H9 (cell line): ENCODE results near the gene GPR161. TPM values are rescaled to one million over a fixed set of nuclear protein-coding genes. Genes with fewer than 3 reads are reported as not detected.
"Not testable (repeated sequence)": the region's sequence is repeated elsewhere in the genome, so short reads cannot be mapped to it uniquely, and the experiment has no call there.

Experiments used
- DNase-seq: peaks from one replicate; pipeline ENCODE4 v3.0.0-alpha.2; 2017
- H2AFZ ChIP-seq: one replicate; pipeline ENCODE4 v1.6.1; 2013; ENCODE audit warnings: mild to moderate bottlenecking, low read length, control low read depth, moderate library complexity
- H2AK5ac ChIP-seq: 2 replicates; pipeline ENCODE4 v1.6.1; 2013; ENCODE audit warnings: low read length, control low read depth, mixed read lengths; ENCODE audit not compliant: insufficient read length
- H2BK120ac ChIP-seq: one replicate; pipeline ENCODE4 v1.6.1; 2013; ENCODE audit warnings: low read depth, mild to moderate bottlenecking, low read length, control low read depth, inconsistent platforms; ENCODE audit not compliant: poor library complexity, severe bottlenecking
- H2BK12ac ChIP-seq: 2 replicates; pipeline ENCODE4 v1.6.1; 2013; ENCODE audit warnings: low read length, control low read depth, mixed read lengths, low read depth; ENCODE audit not compliant: insufficient read length
- H2BK15ac ChIP-seq: 2 replicates; pipeline ENCODE4 v1.6.1; 2013; ENCODE audit warnings: low read depth, low read length, control low read depth
- H2BK20ac ChIP-seq: one replicate; pipeline ENCODE4 v1.6.1; 2013; ENCODE audit warnings: low read depth, mild to moderate bottlenecking, low read length, control low read depth, inconsistent platforms; ENCODE audit not compliant: poor library complexity, severe bottlenecking
- H2BK5ac ChIP-seq: 2 replicates; pipeline ENCODE4 v1.6.1; 2013; ENCODE audit warnings: low read length, control low read depth, mixed read lengths; ENCODE audit not compliant: insufficient read length
- H3K14ac ChIP-seq: 2 replicates; pipeline ENCODE4 v1.6.1; 2013; ENCODE audit warnings: low read length, control low read depth; ENCODE audit not compliant: insufficient read depth
- H3K18ac ChIP-seq: 2 replicates; pipeline ENCODE4 v1.6.1; 2013; ENCODE audit warnings: low read depth, mild to moderate bottlenecking, mixed read lengths, low read length, control low read depth; ENCODE audit not compliant: insufficient read length
- H3K23ac ChIP-seq: 2 replicates; pipeline ENCODE4 v1.6.1; 2013; ENCODE audit warnings: low read length, control low read depth, mixed read lengths, low read depth; ENCODE audit not compliant: insufficient read length
- H3K23me2 ChIP-seq: 2 replicates; pipeline ENCODE4 v1.6.1; 2013; ENCODE audit warnings: low read depth, mild to moderate bottlenecking, mixed read lengths, low read length, control low read depth; ENCODE audit not compliant: insufficient read length, poor library complexity, severe bottlenecking
- H3K27ac ChIP-seq: 2 replicates; pipeline ENCODE4 v1.5.1; 2013; ENCODE audit warnings: low read length, control low read depth, mixed read lengths, low read depth; ENCODE audit not compliant: insufficient read length
- H3K27me3 ChIP-seq: 2 replicates; pipeline ENCODE4 v1.6.1; 2013; ENCODE audit warnings: low read length, control low read depth, inconsistent platforms; ENCODE audit not compliant: insufficient read depth
- H3K4ac ChIP-seq: 2 replicates; pipeline ENCODE4 v1.6.1; 2013; ENCODE audit warnings: low read depth, mild to moderate bottlenecking, control low read depth, inconsistent platforms, low read length, moderate library complexity
- H3K4me1 ChIP-seq: 2 replicates; pipeline ENCODE4 v1.6.1; 2013; ENCODE audit warnings: low read length, control low read depth, inconsistent platforms; ENCODE audit not compliant: insufficient read depth
- H3K4me2 ChIP-seq: 2 replicates; pipeline ENCODE4 v1.6.1; 2013; ENCODE audit warnings: low read length, control low read depth, mixed read lengths; ENCODE audit not compliant: insufficient read length, insufficient read depth
- H3K56ac ChIP-seq: 2 replicates; pipeline ENCODE4 v1.6.1; 2013; ENCODE audit warnings: low read depth, mild to moderate bottlenecking, mixed read lengths, low read length, control low read depth; ENCODE audit not compliant: insufficient read length
- H3K79me1 ChIP-seq: 2 replicates; pipeline ENCODE4 v1.6.1; 2013; ENCODE audit warnings: low read depth, mild to moderate bottlenecking, moderate library complexity, low read length, control low read depth, inconsistent platforms; ENCODE audit not compliant: insufficient read depth, poor library complexity, severe bottlenecking
- H3K79me2 ChIP-seq: 2 replicates; pipeline ENCODE4 v1.6.1; 2013; ENCODE audit warnings: low read length, control low read depth, inconsistent platforms; ENCODE audit not compliant: insufficient read depth
- H3K9ac ChIP-seq: 2 replicates; pipeline ENCODE4 v1.6.1; 2013; ENCODE audit warnings: low read length, control low read depth, mixed read lengths; ENCODE audit not compliant: insufficient read length; ENCODE audit errors: extremely low read depth
- H3K9me3 ChIP-seq: one replicate; pipeline ENCODE4 v1.6.1; 2013; ENCODE audit warnings: low read depth, low read length, inconsistent platforms; ENCODE audit not compliant: control insufficient read depth
- H3T11ph ChIP-seq: one replicate; pipeline ENCODE4 v1.6.1; 2013; ENCODE audit warnings: mild to moderate bottlenecking, low read length, control low read depth, inconsistent platforms
- H4K20me1 ChIP-seq: one replicate; pipeline ENCODE4 v1.6.1; 2013; ENCODE audit not compliant: control insufficient read depth, insufficient read length, insufficient read depth
- H4K5ac ChIP-seq: 2 replicates; pipeline ENCODE4 v1.6.1; 2013; ENCODE audit warnings: low read depth, mild to moderate bottlenecking, mixed read lengths, low read length, control low read depth; ENCODE audit not compliant: insufficient read length
- H4K8ac ChIP-seq: replicated peaks from 2 replicates; pipeline ENCODE4 v1.6.1; 2013; ENCODE audit warnings: low read length, control low read depth, mixed read lengths, low read depth; ENCODE audit not compliant: insufficient read length
- H4K91ac ChIP-seq: 2 replicates; pipeline ENCODE4 v1.6.1; 2013; ENCODE audit warnings: low read depth, mild to moderate bottlenecking, moderate library complexity, mixed read lengths, low read length, control low read depth; ENCODE audit not compliant: insufficient read length
- H3K27ac Mint-ChIP-seq, 3 experiments: 2 replicates in 2 of 3; 3 replicates in 1 of 3; pipeline ENCODE4 v1.8.0; 2020 to 2021; ENCODE audit warnings: mixed read lengths in 3 of 3, mild to moderate bottlenecking in 1 of 3, moderate library complexity in 1 of 3
- H3K27me3 Mint-ChIP-seq: 2 replicates; pipeline ENCODE4 v1.8.0; 2021; ENCODE audit warnings: low read depth, mild to moderate bottlenecking, moderate library complexity, mixed read lengths
- H3K36me3 Mint-ChIP-seq, 3 experiments: 2 replicates in 2 of 3; 3 replicates in 1 of 3; pipeline ENCODE4 v1.8.0; 2020 to 2021; ENCODE audit warnings: low read depth in 3 of 3, mixed read lengths in 3 of 3; ENCODE audit not compliant: insufficient read depth in 1 of 3
- H3K4me1 Mint-ChIP-seq, 2 experiments: 2 replicates each; pipeline ENCODE4 v1.8.0; 2020; ENCODE audit warnings: mixed read lengths in 2 of 2
- H3K4me3 Mint-ChIP-seq, 2 experiments: 2 replicates in 1 of 2; 3 replicates in 1 of 2; pipeline ENCODE4 v1.8.0; 2020 to 2021; ENCODE audit warnings: mild to moderate bottlenecking in 2 of 2, mixed read lengths in 2 of 2, moderate library complexity in 1 of 2
- H3K9me3 Mint-ChIP-seq, 2 experiments: 2 replicates in 1 of 2; 3 replicates in 1 of 2; pipeline ENCODE4 v1.8.0; 2020; ENCODE audit warnings: mild to moderate bottlenecking in 2 of 2, mixed read lengths in 2 of 2, moderate library complexity in 1 of 2
- WGBS: extraction: QIAGEN DNeasy Blood & Tissue Kit; methylation state at CpG from one replicate; pipeline ENCODE4 v1.1.7; 2013; ENCODE audit warnings: missing lambda C conversion rate, low lambda C conversion rate, mixed read lengths; ENCODE audit not compliant: insufficient read length; ENCODE audit errors: extremely low coverage; 5-methylcytosine and 5-hydroxymethylcytosine counted together
- total RNA-seq: library from RNA; stranded (reverse); gene quantifications from 2 replicates; pipeline ENCODE4 v1.2.1, GENCODE V29; 2021
- TF ChIP-seq, protein P1 (sequence below): fragments of 200-600 bp; sonication (generic); conservative IDR thresholded peaks from 3 replicates; pipeline ENCODE4 v1.8.0; 2021; ENCODE audit warnings: antibody characterized with exemption, mild to moderate bottlenecking

GPR161 gene
- total RNA-seq, 1 experiment from 2014 or later, result 10.6 TPM

DNA sequence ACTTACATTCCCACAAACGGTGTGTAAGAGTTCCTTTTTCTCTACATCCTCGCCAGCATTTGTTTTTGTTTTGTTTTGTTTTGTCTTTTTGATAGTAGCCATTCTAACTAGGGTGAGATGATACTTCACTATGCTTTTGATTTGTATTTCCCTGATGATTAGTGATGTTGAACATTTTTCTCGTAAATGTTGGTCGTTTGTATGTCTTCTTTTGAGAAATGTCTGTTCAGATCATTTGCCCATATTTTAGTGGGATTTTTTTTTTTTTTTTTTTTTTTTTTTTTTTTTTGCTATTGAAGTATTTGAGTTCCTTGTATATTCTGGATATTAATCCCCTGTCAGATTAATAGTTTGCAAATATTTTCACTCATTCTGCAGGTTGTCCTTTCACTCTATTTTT is 19.2 kb upstream of the GPR161 start:
- H3K9me3 ChIP-seq, result no peaks in the 10 kb centered on the region
- H2AK5ac ChIP-seq, result no peak overlapping the region
- no peak overlapping the region for H3K4ac ChIP-seq
- H2BK20ac ChIP-seq, result no peak overlapping the region
- Mint-ChIP-seq H3K27me3 (no peaks in the 10 kb centered on the region; the same call in 1 of the 2 replicates), H3K4me3 (no peak overlapping the region), H3K4me1 (0 out of 4 replicates have a peak, but pooled peaks cover 0 to 2% of the 10 kb centered on the region in 2 experiments), H3K36me3 (peaks cover 0 to 5% (median 3%) of the 10 kb centered on the region in 3 experiments; a peak in 2 of 7 replicates), H3K9me3 (peaks cover 19 to 23% of the 10 kb centered on the region in 2 experiments), H3K27ac (no peak overlapping the region)
- TF ChIP-seq, protein P1, sequence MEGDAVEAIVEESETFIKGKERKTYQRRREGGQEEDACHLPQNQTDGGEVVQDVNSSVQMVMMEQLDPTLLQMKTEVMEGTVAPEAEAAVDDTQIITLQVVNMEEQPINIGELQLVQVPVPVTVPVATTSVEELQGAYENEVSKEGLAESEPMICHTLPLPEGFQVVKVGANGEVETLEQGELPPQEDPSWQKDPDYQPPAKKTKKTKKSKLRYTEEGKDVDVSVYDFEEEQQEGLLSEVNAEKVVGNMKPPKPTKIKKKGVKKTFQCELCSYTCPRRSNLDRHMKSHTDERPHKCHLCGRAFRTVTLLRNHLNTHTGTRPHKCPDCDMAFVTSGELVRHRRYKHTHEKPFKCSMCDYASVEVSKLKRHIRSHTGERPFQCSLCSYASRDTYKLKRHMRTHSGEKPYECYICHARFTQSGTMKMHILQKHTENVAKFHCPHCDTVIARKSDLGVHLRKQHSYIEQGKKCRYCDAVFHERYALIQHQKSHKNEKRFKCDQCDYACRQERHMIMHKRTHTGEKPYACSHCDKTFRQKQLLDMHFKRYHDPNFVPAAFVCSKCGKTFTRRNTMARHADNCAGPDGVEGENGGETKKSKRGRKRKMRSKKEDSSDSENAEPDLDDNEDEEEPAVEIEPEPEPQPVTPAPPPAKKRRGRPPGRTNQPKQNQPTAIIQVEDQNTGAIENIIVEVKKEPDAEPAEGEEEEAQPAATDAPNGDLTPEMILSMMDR, result no peak
- H4K5ac ChIP-seq, result no peak overlapping the region
- no peak overlapping the region for H3K56ac ChIP-seq
- H3K27ac ChIP-seq, result no peak overlapping the region
- H3K9ac ChIP-seq, result no peak overlapping the region
- H4K8ac ChIP-seq, result no peak overlapping the region
- no peaks in the 10 kb centered on the region for H4K20me1 ChIP-seq
- H2BK15ac ChIP-seq, result no peak overlapping the region
- no CpG with 5 or more reads among the region's 4 CpGs for WGBS
- H2BK120ac ChIP-seq, result no peak overlapping the region
- H2AFZ ChIP-seq, result no peak overlapping the region
- H3K79me1 ChIP-seq, result no peaks in the 10 kb centered on the region
- DNase-seq, result no peak
- H3K27me3 ChIP-seq, result no peaks in the 10 kb centered on the region
- H4K91ac ChIP-seq, result no peak overlapping the region
- no peak overlapping the region for H2BK5ac ChIP-seq
- no peak overlapping the region for H3K14ac ChIP-seq
- H3K4me2 ChIP-seq, result no peak overlapping the region
- no peak overlapping the region for H3T11ph ChIP-seq
- no peak overlapping the region for H3K23ac ChIP-seq
- no peaks in the 10 kb centered on the region for H3K79me2 ChIP-seq
- no peaks in the 10 kb centered on the region for H3K4me1 ChIP-seq
- H3K23me2 ChIP-seq, result no peaks in the 10 kb centered on the region
- H3K18ac ChIP-seq, result no peak overlapping the region
- H2BK12ac ChIP-seq, result no peak overlapping the region

DNA sequence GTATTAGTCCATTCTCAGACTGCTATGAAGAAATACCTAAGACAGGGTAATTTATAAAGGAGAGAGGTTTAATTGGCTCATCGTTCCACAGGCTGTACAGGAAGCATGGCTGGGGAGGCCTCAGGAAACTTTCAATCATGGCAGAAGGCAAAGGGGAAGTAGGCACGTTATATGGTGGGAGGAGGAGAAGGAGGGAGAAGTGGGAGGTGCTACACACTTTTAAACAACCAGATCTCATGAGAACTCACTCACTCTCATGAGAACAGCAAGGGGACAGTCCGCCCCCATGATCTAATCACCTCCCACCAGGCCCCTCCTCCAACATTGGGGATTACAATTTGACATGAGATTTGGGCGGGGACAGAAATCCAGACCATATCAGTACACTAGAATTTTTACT is 18.0 kb upstream of the GPR161 start:
- not testable (repeated sequence) for H2BK5ac ChIP-seq, H3K14ac ChIP-seq, H3K23ac ChIP-seq, H3K9me3 ChIP-seq, H2BK20ac ChIP-seq, H3K27ac ChIP-seq, H3K27me3 ChIP-seq, H3K9ac ChIP-seq, H4K8ac ChIP-seq, H3K27me3 Mint-ChIP-seq, H2AK5ac ChIP-seq, H3K4ac ChIP-seq, H4K91ac ChIP-seq, H3K79me1 ChIP-seq, H4K20me1 ChIP-seq, H4K5ac ChIP-seq, H3K56ac ChIP-seq, H3K36me3 Mint-ChIP-seq, H3K23me2 ChIP-seq, H3K4me2 ChIP-seq, H3K27ac Mint-ChIP-seq, H3K4me1 ChIP-seq, H2BK15ac ChIP-seq, H2BK120ac ChIP-seq, H2AFZ ChIP-seq, H2BK12ac ChIP-seq, H3K4me3 Mint-ChIP-seq, DNase-seq, H3T11ph ChIP-seq, H3K4me1 Mint-ChIP-seq, H3K79me2 ChIP-seq, H3K18ac ChIP-seq
- H3K9me3 Mint-ChIP-seq, result peaks cover 11 to 16% of the 10 kb centered on the region in 2 experiments
- WGBS, result no CpG with 5 or more reads among the region's 4 CpGs
